Breast epithelium (tissue), 3 donors: Measurements from ENCODE around the gene SOX18.

ENCODE experiments used
- CTCF ChIP-seq, 3 donors: fragments of 450-650 bp; IDR thresholded peaks; one replicate each; pipeline ENCODE4 v1.5.1; 2016 to 2017; ENCODE audit warnings: antibody characterized with exemption in 3 of 3, mild to moderate bottlenecking in 3 of 3, moderate library complexity in 3 of 3
- POLR2A ChIP-seq: fragments of 450-650 bp; IDR thresholded peaks from one replicate; pipeline ENCODE4 v1.6.1; 2016; ENCODE audit warnings: antibody characterized with exemption, mild to moderate bottlenecking, moderate library complexity
- POLR2AphosphoS5 ChIP-seq, 3 donors: sonication (generic); formaldehyde crosslinking; IDR thresholded peaks; one replicate each; pipeline ENCODE4 v1.6.1; 2017; ENCODE audit warnings: antibody characterized with exemption in 3 of 3

- no peak for TF ChIP-seq CTCF (IDR thresholded peaks at IDR 0.05)
- no peak for TF ChIP-seq POLR2AphosphoS5 (IDR thresholded peaks at IDR 0.05)
- TF ChIP-seq POLR2A, result no peak
Measured at GRCh38 chr20:64075556-64075955, 26.1 kb upstream of the SOX18 start.
